NCI-H524 treated with DMSO at 0.1 percent for 48 hours (cell line): Measurements from ENCODE around the gene CERS3.
"Not testable (repeated sequence)": the region's sequence is repeated elsewhere in the genome, so short reads cannot be mapped to it uniquely, and the experiment has no call there.

Experiments used
- DNase-seq: peaks from one replicate; lab custom pipeline; 2025; lab: John Stamatoyannopoulos, UW

Gene CERS3

DNA sequence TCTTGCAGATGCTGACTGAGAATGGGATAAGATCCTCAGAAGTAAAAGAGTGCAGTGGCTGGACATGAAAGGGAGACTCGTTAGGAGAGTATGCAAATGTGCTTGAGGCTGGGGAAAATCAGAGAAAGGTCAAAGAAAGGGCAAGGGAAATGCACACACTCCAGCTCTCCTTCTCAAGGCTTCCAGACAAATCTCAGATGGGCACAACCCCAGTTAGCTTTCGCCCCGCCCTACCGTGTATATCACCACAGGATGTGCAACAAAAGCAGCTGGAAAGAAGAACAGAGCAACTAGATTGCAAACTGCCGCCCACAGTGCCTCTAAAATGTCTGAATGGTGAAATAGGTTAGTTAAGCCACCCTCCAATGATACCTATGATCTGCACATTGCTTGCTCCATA is 63.9 kb downstream of the CERS3 start:
- no peak for DNase-seq

- no peak for DNase-seq
Measured at GRCh38 chr15:100464256-100464655, 64.5 kb downstream of the CERS3 start.

DNA sequence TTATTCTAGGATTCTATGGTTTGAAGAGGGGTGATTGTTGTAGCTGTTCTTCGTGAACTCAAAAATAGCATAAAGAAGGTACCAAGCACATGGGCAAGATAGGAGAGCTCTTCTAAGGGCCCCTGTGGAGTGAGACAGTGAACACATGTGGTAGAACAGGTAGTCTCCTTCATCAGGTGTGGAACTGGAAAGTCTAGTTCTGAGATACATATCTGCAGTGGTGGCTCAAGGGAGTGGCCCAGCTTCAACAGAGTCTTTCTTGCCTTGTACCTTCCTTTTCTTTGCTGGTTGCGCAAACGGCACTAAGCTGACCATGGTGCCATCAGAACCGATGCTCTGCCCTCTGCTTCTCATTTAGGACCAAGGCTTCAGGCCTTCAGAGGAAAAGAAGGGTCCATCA is 65.2 kb downstream of the CERS3 start:
- DNase-seq, result no peak

DNA sequence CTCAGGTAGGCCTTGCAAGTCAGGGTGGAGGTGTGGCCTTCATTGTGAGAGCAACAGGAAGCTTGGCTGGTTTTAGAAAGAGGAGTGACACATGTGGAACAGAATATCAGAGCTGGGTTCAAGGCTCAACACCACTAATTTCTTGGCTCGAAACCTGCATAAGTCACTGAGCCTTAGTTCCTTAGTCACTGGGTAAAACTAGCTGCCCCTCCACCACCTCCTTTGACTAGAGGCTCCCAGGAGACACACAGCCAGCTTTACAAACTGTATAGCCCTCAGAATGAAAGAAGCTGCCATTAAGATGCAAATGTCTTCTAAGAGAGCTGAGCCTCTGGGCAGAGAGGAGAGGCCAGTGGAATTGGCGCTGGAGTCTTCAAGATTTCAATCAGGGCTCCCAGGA is 67.7 kb downstream of the CERS3 start:
- no peak for DNase-seq

DNA sequence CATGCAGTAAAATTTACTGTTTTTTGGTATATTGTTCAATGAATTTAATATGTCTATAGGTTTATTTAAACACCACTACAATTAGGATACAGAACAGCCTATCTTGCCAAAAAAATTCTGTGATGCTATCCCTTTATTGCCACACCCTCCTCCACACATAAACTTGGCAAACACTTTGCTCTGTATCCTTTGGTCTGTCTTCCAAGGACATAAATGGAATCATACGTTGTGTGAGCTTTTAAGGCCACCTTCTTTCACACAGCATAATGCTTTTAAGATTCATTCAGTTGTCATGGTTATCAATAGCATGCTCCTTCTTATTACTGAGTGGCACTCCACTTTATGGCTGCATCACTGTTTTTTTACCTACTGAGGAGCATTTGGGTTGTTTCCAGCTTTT is 71.5 kb downstream of the CERS3 start:
- DNase-seq, result no peak

DNA sequence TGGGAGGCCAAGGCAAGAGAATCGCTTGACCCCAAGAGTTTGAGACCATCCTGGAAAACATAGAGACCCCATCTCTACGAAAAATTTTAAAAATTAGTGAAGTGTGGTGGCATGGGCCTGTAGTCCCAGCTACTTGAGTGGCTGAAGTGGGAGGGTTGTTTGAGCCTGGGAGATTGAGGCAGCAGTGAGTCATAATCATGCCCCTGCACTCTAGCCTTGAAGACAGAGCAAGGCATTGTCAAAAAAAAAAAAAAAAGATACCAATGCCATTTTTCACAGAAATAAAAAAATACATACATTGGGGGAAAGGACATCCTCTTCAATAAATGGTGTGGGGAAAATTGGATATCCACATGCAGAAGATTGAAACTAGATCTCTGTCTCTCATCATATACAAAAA is 74.6 kb downstream of the CERS3 start:
- no peak for DNase-seq

DNA sequence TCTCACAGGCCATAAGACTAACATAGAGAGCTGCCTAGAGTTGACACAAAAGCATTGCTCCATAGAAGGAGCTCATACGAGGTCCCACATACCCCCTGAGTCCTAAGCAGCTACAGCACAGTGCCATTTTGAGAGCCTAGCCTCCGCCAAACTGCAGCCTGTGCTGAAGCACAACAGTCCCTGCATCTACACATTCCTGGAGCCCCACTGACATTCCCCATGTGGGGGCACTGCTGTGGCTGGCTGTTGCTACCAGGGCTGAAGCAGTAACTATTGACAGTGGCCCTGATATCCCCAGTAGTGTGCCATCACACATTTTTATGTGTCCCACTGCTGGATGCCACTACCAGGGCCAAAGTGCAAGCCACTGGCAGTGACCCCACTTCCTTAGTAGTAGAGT is 80.3 kb downstream of the CERS3 start:
- no peak for DNase-seq

- not testable (repeated sequence) for DNase-seq
Measured at GRCh38 chr15:100441063-100441462, 87.7 kb downstream of the CERS3 start.

DNA sequence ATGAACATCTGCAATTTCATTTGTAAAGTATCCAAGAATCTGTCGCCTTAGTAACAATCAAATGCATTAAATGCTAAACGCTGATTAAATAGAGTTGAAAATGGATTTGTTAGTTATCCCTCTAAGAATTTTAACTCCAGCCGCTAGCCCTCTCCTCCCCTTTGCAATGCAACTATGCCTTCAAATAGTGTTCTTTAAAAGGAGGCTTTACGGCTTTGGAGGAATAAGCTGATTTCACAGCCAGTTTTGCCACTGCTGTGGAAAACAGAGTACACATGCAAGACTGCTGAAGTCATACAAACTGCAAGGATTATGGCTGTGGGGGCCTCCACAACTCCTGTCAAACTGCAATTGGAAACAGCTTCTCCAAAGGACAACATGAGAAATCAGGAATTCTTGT is 89.2 kb downstream of the CERS3 start:
- no peak for DNase-seq

GRCh38 chr15:100438570-100438969 is 90.2 kb downstream of the CERS3 start:
- DNase-seq, result peak; percentile 95

- no peak for DNase-seq
Measured at GRCh38 chr15:100437261-100437660, 91.5 kb downstream of the CERS3 start.

- no peak for DNase-seq
Measured at GRCh38 chr15:100434561-100434960, 94.2 kb downstream of the CERS3 start.

- no peak for DNase-seq
Measured at GRCh38 chr15:100434038-100434437, 94.7 kb downstream of the CERS3 start.

- DNase-seq, result no peak
Measured at GRCh38 chr15:100433304-100433703, 95.4 kb downstream of the CERS3 start.

DNA sequence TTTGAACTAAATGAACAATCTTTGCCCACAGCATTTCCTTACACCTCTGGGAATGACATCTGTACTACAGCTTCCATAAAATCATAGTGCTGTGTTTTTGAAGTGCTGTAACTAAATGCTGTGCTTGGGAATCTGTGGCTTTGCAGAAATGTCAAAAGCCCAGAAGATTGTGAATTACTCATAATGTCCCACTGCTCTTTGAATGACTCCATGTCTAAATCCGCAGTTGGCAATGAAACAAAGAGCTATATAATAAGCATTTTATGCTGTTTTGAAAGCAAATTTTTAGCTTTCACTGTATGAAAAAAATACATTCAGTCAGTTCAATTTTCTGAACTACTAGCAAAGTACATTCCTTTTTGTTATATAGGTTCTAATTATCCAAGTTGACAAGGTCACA is 98.3 kb downstream of the CERS3 start:
- DNase-seq, result no peak

GRCh38 chr15:100429116-100429728 is 99.5 kb downstream of the CERS3 start:
- DNase-seq, result no peak

- DNase-seq, result no peak
Measured at GRCh38 chr15:100426937-100427336, 101.8 kb downstream of the CERS3 start.

- no peak for DNase-seq
Measured at GRCh38 chr15:100405179-100405578, 123.6 kb downstream of the CERS3 start.

DNA sequence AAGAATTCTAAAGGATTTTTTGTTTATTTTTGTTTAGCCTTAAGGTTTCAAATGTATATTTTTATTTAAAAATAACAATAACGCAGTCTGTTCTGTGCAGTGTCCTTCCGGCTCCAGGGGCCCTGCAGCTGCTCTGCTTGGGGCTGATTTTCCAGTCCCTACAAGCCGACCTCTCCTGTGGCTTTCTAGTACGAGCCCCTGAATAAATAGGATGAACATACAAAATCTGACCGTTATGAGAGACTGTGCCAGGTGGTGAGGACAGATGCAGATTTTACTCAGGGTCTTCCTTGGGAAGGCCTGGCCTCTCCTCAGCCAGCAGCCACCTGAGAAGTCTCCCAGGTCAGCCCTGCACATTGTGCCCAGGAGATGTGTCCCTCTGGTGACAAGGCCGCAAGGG is 127.8 kb downstream of the CERS3 start:
- DNase-seq, result no peak

DNA sequence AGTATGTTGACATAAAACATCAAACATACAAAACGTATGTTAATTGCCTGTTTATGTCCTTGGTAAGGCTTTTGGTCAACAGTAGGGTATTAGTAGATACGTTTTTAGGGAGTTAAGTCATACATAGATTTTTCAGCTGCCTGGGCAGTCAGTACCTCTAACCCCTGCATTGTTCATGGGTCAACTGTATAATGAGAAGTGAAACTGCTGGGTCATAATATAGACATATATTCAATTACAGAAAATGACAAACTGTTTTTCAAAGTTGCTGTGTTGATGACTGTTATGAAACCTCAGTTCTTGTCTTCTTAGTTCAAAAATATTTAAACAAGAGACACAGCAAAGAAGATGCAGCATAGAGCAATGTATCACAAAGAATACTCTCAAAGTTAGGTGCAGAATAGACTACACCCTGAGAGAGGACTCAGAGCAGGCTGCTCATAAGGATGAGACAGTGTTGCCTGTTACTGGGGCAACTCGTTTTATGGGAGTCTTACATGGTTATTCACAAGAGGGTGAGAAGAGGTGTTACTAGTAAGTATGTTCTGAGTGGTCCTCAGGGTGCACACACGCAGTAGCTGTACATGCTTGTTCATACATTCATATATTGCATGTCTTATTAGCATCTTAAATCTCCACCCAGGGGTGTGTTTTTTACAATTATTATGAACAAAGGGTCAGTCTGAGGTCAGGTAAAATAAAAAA is 133.9 kb downstream of the CERS3 start:
- no peak for DNase-seq

GRCh38 chr15:100393008-100393407 is 135.7 kb downstream of the CERS3 start:
- no peak for DNase-seq

- no peak for DNase-seq
Measured at GRCh38 chr15:100385300-100386050, 143.3 kb downstream of the CERS3 start.

DNA sequence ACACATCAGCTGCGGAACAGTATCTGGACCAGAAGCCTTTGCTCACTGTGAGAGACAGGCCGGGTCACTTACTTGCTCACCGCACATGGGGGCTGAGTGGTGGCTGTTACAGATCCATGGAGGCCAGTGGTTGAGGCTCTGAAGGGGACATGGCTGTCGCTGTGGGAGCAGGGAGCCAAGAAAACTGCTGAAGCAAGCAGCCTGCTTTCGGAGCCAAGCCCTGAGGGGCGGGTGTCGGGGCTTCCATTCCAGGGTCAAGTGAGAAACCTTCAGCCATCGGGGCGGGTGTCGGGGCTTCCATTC is 144.7 kb downstream of the CERS3 start:
- no peak for DNase-seq
